Neural cell (in vitro differentiated cells): ENCODE measurements around the gene ZBTB7A. TPM values are rescaled to one million over a fixed set of nuclear protein-coding genes. Genes with fewer than 3 reads are reported as not detected.

ENCODE experiments used
- H2AFZ ChIP-seq: fragments of 200-600, 300-800 bp; sonication (generic), shearing (Covaris generic); 2 replicates; pipeline ENCODE4 v1.6.0; 2014; ENCODE audit warnings: low read depth, mild to moderate bottlenecking, antibody characterized with exemption, low read length, moderate library complexity
- H3F3A ChIP-seq: fragments of 200-600 bp; shearing (Covaris generic); 2 replicates; pipeline ENCODE4 v1.6.1; 2016; ENCODE audit warnings: mild to moderate bottlenecking, moderate library complexity, mixed read lengths, antibody characterized with exemption, low read length; ENCODE audit not compliant: insufficient read depth, poor library complexity, severe bottlenecking
- H3K27ac ChIP-seq: fragments of 200-600, 300-800 bp; sonication (generic), shearing (Covaris generic); 2 replicates; pipeline ENCODE4 v1.5.1; 2014; ENCODE audit warnings: mild to moderate bottlenecking, low read length, moderate library complexity
- H3K27me3 ChIP-seq: fragments of 300-800, 200-600 bp; sonication (generic), shearing (Covaris generic); 2 replicates; pipeline ENCODE4 v1.6.0; 2014; ENCODE audit warnings: mild to moderate bottlenecking, low read depth, low read length, moderate library complexity; ENCODE audit not compliant: insufficient read depth
- H3K36me3 ChIP-seq: fragments of 300-800, 200-600 bp; sonication (generic), shearing (Covaris generic); 2 replicates; pipeline ENCODE4 v1.5.1; 2014; ENCODE audit warnings: mild to moderate bottlenecking, antibody characterized with exemption, low read length, moderate library complexity; ENCODE audit not compliant: insufficient read depth
- H3K4me2 ChIP-seq: fragments of 300-800, 200-600 bp; sonication (generic), shearing (Covaris generic); 2 replicates; pipeline ENCODE4 v1.6.0; 2014; ENCODE audit warnings: mild to moderate bottlenecking, low read length
- H3K4me3 ChIP-seq: fragments of 300-800, 200-600 bp; sonication (generic), shearing (Covaris generic); 2 replicates; pipeline ENCODE4 v1.5.1; 2014; ENCODE audit warnings: mild to moderate bottlenecking, low read length, moderate library complexity
- H3K79me2 ChIP-seq: fragments of 200-600 bp; shearing (Covaris generic); replicated peaks from 2 replicates; pipeline ENCODE4 v1.6.0; 2014; ENCODE audit warnings: mild to moderate bottlenecking, low read length, moderate library complexity; ENCODE audit not compliant: insufficient read depth
- H3K9ac ChIP-seq: fragments of 300-800, 200-600 bp; sonication (generic), shearing (Covaris generic); 2 replicates; pipeline ENCODE4 v1.6.1; 2016; ENCODE audit warnings: mild to moderate bottlenecking, low read length, mixed read lengths
- H3K9me2 ChIP-seq: fragments of 200-600 bp; shearing (Covaris generic); 2 replicates; pipeline ENCODE4 v1.6.1; 2016; ENCODE audit warnings: mild to moderate bottlenecking, low read length, mixed read lengths; ENCODE audit not compliant: insufficient read depth
- H3K9me3 ChIP-seq: fragments of 200-600, 300-800 bp; sonication (generic), shearing (Covaris generic); 2 replicates; pipeline ENCODE4 v1.6.1; 2016; ENCODE audit warnings: mild to moderate bottlenecking, mixed run types, low read length, moderate library complexity, mixed read lengths
- H4K20me1 ChIP-seq: fragments of 200-600 bp; shearing (Covaris generic); 2 replicates; pipeline ENCODE4 v1.6.1; 2016; ENCODE audit warnings: mild to moderate bottlenecking, mixed run types; ENCODE audit not compliant: insufficient read depth
- CTCF ChIP-seq: fragments of 450-650 bp; IDR thresholded peaks from 2 replicates; pipeline ENCODE4 v1.5.1; 2014; ENCODE audit warnings: antibody characterized with exemption, mild to moderate bottlenecking, moderate library complexity; ENCODE audit not compliant: poor library complexity, severe bottlenecking
- EP300 ChIP-seq: fragments of 450-650 bp; conservative IDR thresholded peaks from 2 replicates; pipeline ENCODE4 v1.6.1; 2014; ENCODE audit warnings: antibody characterized with exemption, mild to moderate bottlenecking, moderate library complexity; ENCODE audit not compliant: poor library complexity, severe bottlenecking
- EZH2 ChIP-seq: fragments of 200-600, 300-800 bp; shearing (Covaris generic), sonication (generic); IDR thresholded peaks from 2 replicates; pipeline ENCODE4 v1.6.1; 2014; ENCODE audit warnings: antibody characterized with exemption, low read length, borderline replicate concordance, mild to moderate bottlenecking; ENCODE audit not compliant: insufficient read depth, poor library complexity, severe bottlenecking
- MXI1 ChIP-seq: fragments of 450-650 bp; conservative IDR thresholded peaks from 2 replicates; pipeline ENCODE4 v1.6.1; 2014; ENCODE audit warnings: antibody characterized with exemption, mild to moderate bottlenecking; ENCODE audit not compliant: poor library complexity, severe bottlenecking
- POLR2AphosphoS5 ChIP-seq: IDR thresholded peaks from 2 replicates; pipeline ENCODE4 v1.6.1; 2012
- RAD21 ChIP-seq: fragments of 450-650 bp; conservative IDR thresholded peaks from 2 replicates; pipeline ENCODE4 v1.6.1; 2014; ENCODE audit warnings: antibody characterized with exemption, mild to moderate bottlenecking, moderate library complexity
- REST ChIP-seq: IDR thresholded peaks from 2 replicates; pipeline ENCODE4 v1.6.1; 2012; ENCODE audit warnings: borderline replicate concordance
- SMC3 ChIP-seq: fragments of 450-650 bp; conservative IDR thresholded peaks from 2 replicates; pipeline ENCODE4 v1.6.1; 2014; ENCODE audit warnings: antibody characterized with exemption, mild to moderate bottlenecking, moderate library complexity; ENCODE audit not compliant: poor library complexity
- TAF1 ChIP-seq: IDR thresholded peaks from 2 replicates; pipeline ENCODE4 v1.6.1; 2012; ENCODE audit warnings: low read depth
- polyA plus RNA-seq: library from polyadenylated mRNA; depleted of rRNA; stranded (reverse); fragments of >200 nt; gene quantifications from 2 replicates; pipeline ENCODE4 v1.2.3, GENCODE V29; 2014

Gene ZBTB7A
- polyA plus RNA-seq, 1 donor from 2014 or later, result 1.7 TPM

DNA sequence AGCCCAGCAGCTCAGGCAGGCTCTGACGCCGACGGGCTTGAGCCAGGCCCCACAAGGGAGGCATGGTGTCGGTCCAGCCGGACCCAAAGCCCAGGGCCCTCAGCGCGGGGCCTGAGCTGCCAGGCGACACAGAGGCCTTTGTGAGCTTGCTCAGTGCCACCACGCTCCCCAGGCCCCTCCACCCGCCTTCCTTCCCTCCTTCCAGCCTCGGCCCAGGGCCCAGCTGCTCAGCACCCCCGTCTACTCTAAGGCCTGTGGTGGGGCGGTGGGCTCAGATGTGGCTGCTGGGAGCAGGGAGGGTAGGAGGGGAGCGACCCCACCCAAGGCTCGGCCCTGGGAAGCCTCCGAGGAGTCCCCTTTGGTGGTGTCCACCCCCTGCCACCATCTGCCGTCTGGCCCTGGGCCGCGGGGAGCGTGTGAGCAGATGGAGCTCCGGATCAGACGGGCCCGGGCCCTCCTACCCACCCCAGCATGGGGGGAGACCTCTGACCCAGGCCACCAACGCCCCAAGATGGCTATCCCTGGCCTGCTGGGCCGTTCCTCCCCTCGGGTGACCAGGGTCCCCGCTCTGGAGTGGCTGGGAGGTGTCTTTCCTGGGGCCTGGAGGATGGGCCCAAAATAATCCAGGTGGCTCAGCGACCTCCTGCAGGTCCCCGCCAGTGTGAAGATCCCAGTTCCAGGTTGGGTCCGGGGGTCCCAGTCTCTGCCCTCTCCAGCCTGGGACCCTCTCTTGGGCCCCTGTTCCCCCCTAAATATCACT lies 7.8 kb downstream of the ZBTB7A start:
- Histone ChIP-seq H3K4me3 (no peak overlapping the region), H3K9me2 (no peaks in the 10 kb centered on the region), H3K9me3 (no peaks in the 10 kb centered on the region), H3K36me3 (no peaks in the 10 kb centered on the region), H2AFZ (no peak overlapping the region), H3K4me2 (no peak overlapping the region), H3K9ac (no peak overlapping the region), H3K27ac (no peak overlapping the region), H4K20me1 (peaks cover under 1% of the 10 kb centered on the region), H3K79me2 (peaks cover 3% of the 10 kb centered on the region), H3F3A (no peaks in the 10 kb centered on the region), H3K27me3 (no peaks in the 10 kb centered on the region)
- no peak for TF ChIP-seq CTCF
- TF ChIP-seq RAD21, result no peak
- no peak for TF ChIP-seq TAF1
- TF ChIP-seq EZH2, result no peak
- TF ChIP-seq SMC3, result no peak
- no peak for TF ChIP-seq REST
- no peak for TF ChIP-seq EP300
- TF ChIP-seq MXI1, result no peak
- TF ChIP-seq POLR2AphosphoS5, result no peak

- Histone ChIP-seq H3K9me2 (no peaks in the 10 kb centered on the region), H3K4me3 (no peak overlapping the region), H3K9ac (no peak overlapping the region), H3K27me3 (no peaks in the 10 kb centered on the region), H3K4me2 (no peak overlapping the region), H3K27ac (no peak overlapping the region), H3K79me2 (peaks cover 3% of the 10 kb centered on the region), H3K36me3 (no peaks in the 10 kb centered on the region), H4K20me1 (no peaks in the 10 kb centered on the region), H3F3A (no peaks in the 10 kb centered on the region), H3K9me3 (no peaks in the 10 kb centered on the region), H2AFZ (no peak overlapping the region)
- TF ChIP-seq TAF1 (no peak), REST (no peak), SMC3 (no peak), POLR2AphosphoS5 (no peak)
Measured at GRCh38 chr19:4057931-4058692, 8.6 kb downstream of the ZBTB7A start.
